D721Med (cell line): ENCODE data around the gene CHAC2.

Source experiments
- DNase-seq: peaks from one replicate; pipeline ENCODE4 v3.0.0; 2011; ENCODE audit warnings: low spot score; ENCODE audit not compliant: insufficient read length
- FAIRE-seq: peaks from 2 replicates; lab custom pipeline; 2011; peaks lifted over from hg19 to GRCh38; lab: Jason Lieb, UNC
- TF ChIP-seq, protein P1 (sequence below): IDR thresholded peaks from 2 replicates; pipeline ENCODE4 v1.5.1; 2012; ENCODE audit warnings: mild to moderate bottlenecking, control low read depth; ENCODE audit not compliant: insufficient read depth; ENCODE audit errors: missing control alignments

Gene CHAC2

GRCh38 chr2:53739032-53739431 lies 28.6 kb upstream of the CHAC2 start:
- DNase-seq, result no peak
- FAIRE-seq, result no peak
- TF ChIP-seq, protein P1, sequence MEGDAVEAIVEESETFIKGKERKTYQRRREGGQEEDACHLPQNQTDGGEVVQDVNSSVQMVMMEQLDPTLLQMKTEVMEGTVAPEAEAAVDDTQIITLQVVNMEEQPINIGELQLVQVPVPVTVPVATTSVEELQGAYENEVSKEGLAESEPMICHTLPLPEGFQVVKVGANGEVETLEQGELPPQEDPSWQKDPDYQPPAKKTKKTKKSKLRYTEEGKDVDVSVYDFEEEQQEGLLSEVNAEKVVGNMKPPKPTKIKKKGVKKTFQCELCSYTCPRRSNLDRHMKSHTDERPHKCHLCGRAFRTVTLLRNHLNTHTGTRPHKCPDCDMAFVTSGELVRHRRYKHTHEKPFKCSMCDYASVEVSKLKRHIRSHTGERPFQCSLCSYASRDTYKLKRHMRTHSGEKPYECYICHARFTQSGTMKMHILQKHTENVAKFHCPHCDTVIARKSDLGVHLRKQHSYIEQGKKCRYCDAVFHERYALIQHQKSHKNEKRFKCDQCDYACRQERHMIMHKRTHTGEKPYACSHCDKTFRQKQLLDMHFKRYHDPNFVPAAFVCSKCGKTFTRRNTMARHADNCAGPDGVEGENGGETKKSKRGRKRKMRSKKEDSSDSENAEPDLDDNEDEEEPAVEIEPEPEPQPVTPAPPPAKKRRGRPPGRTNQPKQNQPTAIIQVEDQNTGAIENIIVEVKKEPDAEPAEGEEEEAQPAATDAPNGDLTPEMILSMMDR, result no peak

DNA sequence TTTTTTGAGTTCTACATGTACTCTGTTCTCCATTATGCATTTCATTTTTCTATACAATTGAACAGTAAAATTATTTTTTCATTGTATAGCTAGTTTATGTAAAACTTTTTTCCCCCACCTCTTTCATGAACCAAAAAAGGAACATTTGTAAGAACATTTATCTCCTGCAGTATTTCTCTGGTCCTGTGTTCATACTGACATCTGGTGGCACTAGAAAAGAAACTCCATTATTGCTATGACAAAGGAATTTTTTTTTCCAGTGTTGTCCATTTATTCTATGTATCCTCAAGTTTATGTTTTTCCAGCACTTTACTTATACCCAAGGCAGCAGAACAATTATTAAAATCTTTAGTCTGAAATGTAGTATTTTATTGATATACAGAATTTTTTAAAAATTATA lies 27.4 kb upstream of the CHAC2 start:
- DNase-seq (no peak), FAIRE-seq (no peak)
- TF ChIP-seq, protein P1, result peak; percentile 58

DNA sequence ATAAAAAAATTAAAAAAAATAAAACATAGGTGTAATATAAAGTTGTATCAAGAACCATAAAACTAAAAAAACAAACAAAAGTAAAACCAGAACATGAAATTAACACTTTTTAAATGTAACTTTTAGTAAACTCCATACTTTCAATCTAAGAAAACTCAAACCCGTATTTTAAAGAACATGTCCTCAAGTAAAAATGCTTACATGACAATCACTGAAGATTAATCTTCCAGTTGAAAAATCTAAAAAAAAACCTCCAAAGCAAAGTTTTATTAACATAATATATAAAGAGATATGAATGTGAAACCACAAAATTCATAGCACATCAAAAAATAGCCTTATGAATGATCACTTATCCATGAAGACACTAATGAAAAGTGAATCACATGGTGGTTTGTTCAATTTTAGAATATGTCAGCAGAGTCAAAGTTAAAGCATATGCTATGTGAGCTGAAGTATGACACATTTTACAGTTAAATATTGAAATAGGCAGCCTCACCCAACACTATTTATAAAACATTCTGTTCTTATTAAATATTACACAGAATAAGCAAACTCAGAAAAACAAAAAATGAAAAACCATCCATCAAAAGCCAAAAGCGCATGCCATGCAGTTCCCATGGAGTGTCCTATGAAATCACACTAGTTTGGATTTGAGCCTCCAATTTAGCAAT lies 23.1 kb upstream of the CHAC2 start:
- TF ChIP-seq, protein P1, result no peak
- FAIRE-seq (no peak), DNase-seq (no peak)

- FAIRE-seq (no peak), DNase-seq (no peak)
Measured at GRCh38 chr2:53750041-53750768, 17.4 kb upstream of the CHAC2 start.

GRCh38 chr2:53751728-53752127 lies 15.9 kb upstream of the CHAC2 start:
- FAIRE-seq (no peak), DNase-seq (no peak)
- TF ChIP-seq, protein P1, result no peak

More at GRCh38 chr2:53750041-53750768, 17.4 kb upstream of the CHAC2 start:
- TF ChIP-seq, protein P1, result no peak

DNA sequence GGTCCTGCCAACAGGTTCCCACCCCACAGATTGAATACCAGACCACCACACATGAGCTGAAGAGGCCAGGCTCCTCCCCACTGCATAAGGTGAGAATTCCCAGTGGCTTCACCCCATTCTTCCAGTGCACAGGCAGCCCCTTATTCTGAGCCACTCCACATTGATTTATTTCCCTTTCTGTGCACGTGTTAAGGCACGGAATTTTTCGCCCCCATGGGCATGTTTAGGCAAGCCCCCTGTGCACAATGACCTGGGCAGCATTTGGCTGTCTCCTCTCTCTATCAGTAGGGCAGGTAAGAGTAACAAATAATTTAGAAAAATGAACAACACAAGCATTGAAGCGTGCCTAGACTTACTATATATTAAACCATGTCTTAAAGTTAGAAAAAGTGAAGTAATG lies 15.2 kb upstream of the CHAC2 start:
- DNase-seq (no peak), FAIRE-seq (no peak)
- TF ChIP-seq, protein P1, result no peak

DNA sequence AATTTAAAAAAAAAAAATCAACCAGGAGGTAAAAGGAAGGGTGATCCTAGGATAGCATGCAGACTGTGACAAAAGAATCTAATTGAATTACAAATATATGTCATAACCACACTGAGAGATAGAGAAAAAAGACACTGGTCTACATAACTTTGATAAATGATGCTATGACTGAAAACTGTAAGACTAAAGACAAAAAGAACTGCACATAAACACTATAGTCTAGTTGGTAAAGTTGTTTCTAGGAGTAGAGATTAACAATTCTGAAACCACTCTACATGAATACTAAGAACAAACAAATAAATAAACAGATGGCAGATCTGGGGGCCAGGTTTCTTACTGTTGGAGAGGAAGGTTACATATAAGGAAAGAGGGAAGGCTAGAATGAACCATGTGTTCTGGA lies 14.6 kb upstream of the CHAC2 start:
- FAIRE-seq (no peak), DNase-seq (no peak)
- TF ChIP-seq, protein P1, result no peak
